ENCODE measurements around the gene BLOC1S1. TPM values are rescaled to one million over a fixed set of nuclear protein-coding genes. Genes with fewer than 3 reads are reported as not detected.

Gene BLOC1S1
- total RNA-seq, 1 experiment from 2014 or later, result 87.3 TPM

DNA sequence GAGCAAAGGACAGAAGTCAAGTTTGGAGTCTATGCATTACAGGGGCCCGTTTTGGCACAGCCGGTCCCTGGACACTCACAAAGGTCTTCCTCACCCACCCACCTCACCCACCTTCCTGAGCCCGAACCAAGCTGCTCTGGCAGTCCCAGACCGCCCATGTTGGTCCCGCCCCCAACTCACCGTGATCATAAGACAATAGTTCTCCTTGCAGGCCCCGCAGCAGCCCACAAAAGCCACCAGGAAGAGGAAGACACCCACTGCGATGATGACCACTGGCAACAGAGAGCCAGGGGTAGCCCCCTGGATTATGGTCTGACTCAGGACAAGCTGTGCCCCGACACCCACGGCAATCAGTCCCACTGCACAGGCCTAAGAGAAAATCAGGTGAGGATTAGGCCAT lies 11.1 kb downstream of the BLOC1S1 start:
- Histone ChIP-seq H3K4me3 (ENCODE audit: low read depth in 2 of 2, low read length in 2 of 2) (peak overlapping the region; percentile 72 to 76), H3K27me3 (ENCODE audit: control insufficient read depth, insufficient read depth, low read length) (no peaks in the 10 kb centered on the region), H3K4me1 (ENCODE audit: control insufficient read depth, insufficient read depth, low read length) (peaks cover 31% of the 10 kb centered on the region), H3K27ac (ENCODE audit: low read length) (peak overlapping the region; percentile 89), H3K36me3 (ENCODE audit: control insufficient read depth, insufficient read depth, low read length) (peaks cover 10% of the 10 kb centered on the region), H3K9me3 (ENCODE audit: control insufficient read depth, insufficient read depth, low read depth, low read length) (no peaks in the 10 kb centered on the region)
- no TSS peak for BruUV-seq (replicated peaks)
- in situ Hi-C loops (cut with HindIII; ENCODE audit: low pct_unique_long_range_greater_than_20kb, low sequenced_read_pairs), result no loop called here
- no peak for TF ChIP-seq POLR2AphosphoS5 (IDR thresholded peaks at IDR 0.05; ENCODE audit: low read depth, low read length)
- TF ChIP-seq, protein P1, sequence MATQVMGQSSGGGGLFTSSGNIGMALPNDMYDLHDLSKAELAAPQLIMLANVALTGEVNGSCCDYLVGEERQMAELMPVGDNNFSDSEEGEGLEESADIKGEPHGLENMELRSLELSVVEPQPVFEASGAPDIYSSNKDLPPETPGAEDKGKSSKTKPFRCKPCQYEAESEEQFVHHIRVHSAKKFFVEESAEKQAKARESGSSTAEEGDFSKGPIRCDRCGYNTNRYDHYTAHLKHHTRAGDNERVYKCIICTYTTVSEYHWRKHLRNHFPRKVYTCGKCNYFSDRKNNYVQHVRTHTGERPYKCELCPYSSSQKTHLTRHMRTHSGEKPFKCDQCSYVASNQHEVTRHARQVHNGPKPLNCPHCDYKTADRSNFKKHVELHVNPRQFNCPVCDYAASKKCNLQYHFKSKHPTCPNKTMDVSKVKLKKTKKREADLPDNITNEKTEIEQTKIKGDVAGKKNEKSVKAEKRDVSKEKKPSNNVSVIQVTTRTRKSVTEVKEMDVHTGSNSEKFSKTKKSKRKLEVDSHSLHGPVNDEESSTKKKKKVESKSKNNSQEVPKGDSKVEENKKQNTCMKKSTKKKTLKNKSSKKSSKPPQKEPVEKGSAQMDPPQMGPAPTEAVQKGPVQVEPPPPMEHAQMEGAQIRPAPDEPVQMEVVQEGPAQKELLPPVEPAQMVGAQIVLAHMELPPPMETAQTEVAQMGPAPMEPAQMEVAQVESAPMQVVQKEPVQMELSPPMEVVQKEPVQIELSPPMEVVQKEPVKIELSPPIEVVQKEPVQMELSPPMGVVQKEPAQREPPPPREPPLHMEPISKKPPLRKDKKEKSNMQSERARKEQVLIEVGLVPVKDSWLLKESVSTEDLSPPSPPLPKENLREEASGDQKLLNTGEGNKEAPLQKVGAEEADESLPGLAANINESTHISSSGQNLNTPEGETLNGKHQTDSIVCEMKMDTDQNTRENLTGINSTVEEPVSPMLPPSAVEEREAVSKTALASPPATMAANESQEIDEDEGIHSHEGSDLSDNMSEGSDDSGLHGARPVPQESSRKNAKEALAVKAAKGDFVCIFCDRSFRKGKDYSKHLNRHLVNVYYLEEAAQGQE (IDR thresholded peaks at IDR 0.05; ENCODE audit: insufficient read depth in 1 of 2, low read depth in 2 of 2, low read length in 1 of 2), result no peak
- TF ChIP-seq, protein P2, sequence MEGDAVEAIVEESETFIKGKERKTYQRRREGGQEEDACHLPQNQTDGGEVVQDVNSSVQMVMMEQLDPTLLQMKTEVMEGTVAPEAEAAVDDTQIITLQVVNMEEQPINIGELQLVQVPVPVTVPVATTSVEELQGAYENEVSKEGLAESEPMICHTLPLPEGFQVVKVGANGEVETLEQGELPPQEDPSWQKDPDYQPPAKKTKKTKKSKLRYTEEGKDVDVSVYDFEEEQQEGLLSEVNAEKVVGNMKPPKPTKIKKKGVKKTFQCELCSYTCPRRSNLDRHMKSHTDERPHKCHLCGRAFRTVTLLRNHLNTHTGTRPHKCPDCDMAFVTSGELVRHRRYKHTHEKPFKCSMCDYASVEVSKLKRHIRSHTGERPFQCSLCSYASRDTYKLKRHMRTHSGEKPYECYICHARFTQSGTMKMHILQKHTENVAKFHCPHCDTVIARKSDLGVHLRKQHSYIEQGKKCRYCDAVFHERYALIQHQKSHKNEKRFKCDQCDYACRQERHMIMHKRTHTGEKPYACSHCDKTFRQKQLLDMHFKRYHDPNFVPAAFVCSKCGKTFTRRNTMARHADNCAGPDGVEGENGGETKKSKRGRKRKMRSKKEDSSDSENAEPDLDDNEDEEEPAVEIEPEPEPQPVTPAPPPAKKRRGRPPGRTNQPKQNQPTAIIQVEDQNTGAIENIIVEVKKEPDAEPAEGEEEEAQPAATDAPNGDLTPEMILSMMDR (IDR thresholded peaks at IDR 0.05), result no peak
- TF ChIP-seq TCF7L2 (IDR thresholded peaks at IDR 0.05; ENCODE audit: low read depth, low read length), result no peak
- no peak for TF ChIP-seq SIN3A (IDR thresholded peaks at IDR 0.05; ENCODE audit: borderline replicate concordance, insufficient read depth, low read depth, low read length)
- DNase-seq (ENCODE audit: low read depth, low spot score) (no peak), ATAC-seq (no peak)
- ChIA-PET POLR2A (no interaction called here), CTCF (interaction anchor here (0.6 kb wide), 1 partner anchor 59 kb away, joined by 11 read pairs; no protein-coding TSS in a partner anchor)
- intact Hi-C loops (cut with micrococcal nuclease; ENCODE audit: unreplicated experiment), result loop anchor here (5.0 to 10.0 kb wide), 2 partner anchors 200 to 532 kb away; partner anchors contain the start of gene PYM1

- DNase-seq (ENCODE audit: low read depth, low spot score) (no peak), ATAC-seq (no peak)
- Histone ChIP-seq H3K4me1 (ENCODE audit: control insufficient read depth, insufficient read depth, low read length) (peaks cover 31% of the 10 kb centered on the region), H3K4me3 (ENCODE audit: low read depth in 2 of 2, low read length in 2 of 2) (peak overlapping the region; percentile 72 to 76), H3K27ac (ENCODE audit: low read length) (peak overlapping the region; percentile 89), H3K27me3 (ENCODE audit: control insufficient read depth, insufficient read depth, low read length) (no peaks in the 10 kb centered on the region), H3K36me3 (ENCODE audit: control insufficient read depth, insufficient read depth, low read length) (peaks cover 10% of the 10 kb centered on the region), H3K9me3 (ENCODE audit: control insufficient read depth, insufficient read depth, low read depth, low read length) (no peaks in the 10 kb centered on the region)
- ChIA-PET CTCF (no interaction called here), POLR2A (no interaction called here)
- in situ Hi-C loops (cut with HindIII; ENCODE audit: low pct_unique_long_range_greater_than_20kb, low sequenced_read_pairs), result no loop called here
- TF ChIP-seq POLR2AphosphoS5 (IDR thresholded peaks at IDR 0.05; ENCODE audit: low read depth, low read length) (no peak), TCF7L2 (IDR thresholded peaks at IDR 0.05; ENCODE audit: low read depth, low read length) (no peak), SIN3A (IDR thresholded peaks at IDR 0.05; ENCODE audit: borderline replicate concordance, insufficient read depth, low read depth, low read length) (no peak)
- TF ChIP-seq, protein P1 (IDR thresholded peaks at IDR 0.05; ENCODE audit: insufficient read depth in 1 of 2, low read depth in 2 of 2, low read length in 1 of 2), result no peak
- TF ChIP-seq, protein P2 (IDR thresholded peaks at IDR 0.05), result no peak
- no TSS peak for BruUV-seq (replicated peaks)
- intact Hi-C loops (cut with micrococcal nuclease; ENCODE audit: unreplicated experiment), result loop anchor here (5.0 to 10.0 kb wide), 2 partner anchors 200 to 533 kb away; partner anchors contain the start of gene PYM1
These were observed 11.9 kb downstream of the BLOC1S1 start for GRCh38 chr12:55727643-55728185.

Data from Panc1 (cell line).